SK-N-SH (cell line): ENCODE measurements around the gene SLAIN2. TPM values are rescaled to one million over a fixed set of nuclear protein-coding genes. Genes with fewer than 3 reads are reported as not detected.

Experiments
- CTCF ChIA-PET: fragments of 300-600, 350-600 bp; formaldehyde crosslinking; extraction: SDS; loops from one replicate; lab custom pipeline; 2021; lab: Yijun Ruan, JAX
- POLR2A ChIA-PET: fragments of 350-600 bp; sonication (Branson Sonifier 250); formaldehyde crosslinking; extraction: SDS; loops from one replicate; lab custom pipeline; 2020; ENCODE audit warnings: antibody characterized with exemption, inconsistent platforms; lab: Yijun Ruan, JAX
- DNase-seq: peaks from one replicate; pipeline ENCODE4 v3.0.0; 2012
- H2AFZ ChIP-seq: fragments of 200-600 bp; sonication (generic); 2 replicates; pipeline ENCODE4 v1.8.1; 2016; ENCODE audit warnings: antibody characterized with exemption, mild to moderate bottlenecking, low read depth
- H3F3A ChIP-seq: fragments of 200-600 bp; sonication (generic); replicated peaks from 2 replicates; pipeline ENCODE3; 2016; ENCODE audit warnings: antibody characterized with exemption, mild to moderate bottlenecking; ENCODE audit not compliant: insufficient read depth
- H3K27ac ChIP-seq, 2 experiments: fragments of 200-500 bp in 1 of 2; fragments of 200-600 bp in 1 of 2; sonication (Bioruptor generic) in 1 of 2; sonication (generic), shearing (Covaris generic) in 1 of 2; 2 replicates each; pipeline versions ENCODE4 v1.5.1 to v1.6.1; 2014 to 2016; ENCODE audit warnings: low read depth in 2 of 2, inconsistent platforms in 1 of 2, low read length in 1 of 2, mild to moderate bottlenecking in 1 of 2, mixed read lengths in 1 of 2
- H3K27me3 ChIP-seq: fragments of 200-600 bp; sonication (generic), shearing (Covaris generic); 2 replicates; pipeline ENCODE4 v1.6.1; 2016; ENCODE audit warnings: mixed run types; ENCODE audit not compliant: insufficient read depth
- H3K36me3 ChIP-seq, 2 experiments: fragments of 200-500 bp in 1 of 2; fragments of 200-600 bp in 1 of 2; sonication (Bioruptor generic) in 1 of 2; sonication (generic) in 1 of 2; replicated peaks in 1 of 2; 2 replicates each; pipeline versions ENCODE3 to v1.5.1; 2014 to 2016; ENCODE audit warnings: low read length in 1 of 2, mild to moderate bottlenecking in 1 of 2; ENCODE audit not compliant: insufficient read depth in 2 of 2, control insufficient read depth in 1 of 2
- H3K4me1 ChIP-seq, 2 experiments: fragments of 200-500 bp in 1 of 2; fragments of 200-600 bp in 1 of 2; sonication (Bioruptor generic) in 1 of 2; sonication (generic), shearing (Covaris generic) in 1 of 2; 2 replicates each; pipeline versions ENCODE4 v1.5.1 to v1.6.1; 2014 to 2016; ENCODE audit warnings: low read depth in 1 of 2, low read length in 1 of 2, mixed run types in 1 of 2; ENCODE audit not compliant: insufficient read depth in 2 of 2, control insufficient read depth in 1 of 2
- H3K4me2 ChIP-seq: fragments of 200-600 bp; sonication (generic), shearing (Covaris generic); 2 replicates; pipeline ENCODE4 v1.6.1; 2017; ENCODE audit warnings: mixed run types
- H3K4me3 ChIP-seq, 2 experiments: fragments of 200-500 bp in 1 of 2; fragments of 200-600 bp in 1 of 2; sonication (Bioruptor generic) in 1 of 2; sonication (generic), shearing (Covaris generic) in 1 of 2; 2 replicates each; pipeline versions ENCODE4 v1.5.1 to v1.8.1; 2014 to 2016; ENCODE audit warnings: low read depth in 2 of 2, inconsistent platforms in 1 of 2, low read length in 1 of 2, mild to moderate bottlenecking in 1 of 2, mixed read lengths in 1 of 2, moderate library complexity in 1 of 2
- H3K79me2 ChIP-seq: fragments of 200-600 bp; sonication (generic); 2 replicates; pipeline ENCODE4 v1.8.1; 2017; ENCODE audit warnings: mild to moderate bottlenecking; ENCODE audit not compliant: insufficient read depth
- H3K9ac ChIP-seq: fragments of 200-600 bp; sonication (generic); 2 replicates; pipeline ENCODE4 v1.6.1; 2017; ENCODE audit warnings: mixed run types
- H3K9me2 ChIP-seq: fragments of 200-600 bp; sonication (generic); 2 replicates; pipeline ENCODE4 v1.6.1; 2017; ENCODE audit warnings: mixed run types
- H3K9me3 ChIP-seq: fragments of 200-600 bp; sonication (generic); 2 replicates; pipeline ENCODE4 v1.6.1; 2017; ENCODE audit warnings: mixed run types, mild to moderate bottlenecking, moderate library complexity
- H4K20me1 ChIP-seq: fragments of 200-600 bp; sonication (generic); 2 replicates; pipeline ENCODE4 v1.6.1; 2017; ENCODE audit warnings: mild to moderate bottlenecking, mixed run types; ENCODE audit not compliant: insufficient read depth
- CHD2 ChIP-seq: fragments of 150-350 bp; IDR thresholded peaks from 2 replicates; pipeline ENCODE4 v1.6.1; 2018; ENCODE audit warnings: low read length; ENCODE audit not compliant: partially characterized antibody
- EP300 ChIP-seq, 2 experiments: IDR thresholded peaks; 2 replicates each; pipeline versions ENCODE4 v1.4.0 to v1.6.1; 2012; ENCODE audit warnings: borderline replicate concordance in 1 of 2, low read depth in 1 of 2, low read length in 1 of 2
- EZH2phosphoT487 ChIP-seq: fragments of 200-600 bp; sonication (generic); IDR thresholded peaks from 2 replicates; pipeline ENCODE4 v1.6.1; 2017; ENCODE audit warnings: low read depth, mixed run types, mild to moderate bottlenecking, antibody characterized with exemption, moderate library complexity, borderline replicate concordance
- FOSL2 ChIP-seq: IDR thresholded peaks from 2 replicates; pipeline ENCODE4 v1.4.0; 2012; ENCODE audit warnings: low read depth, mild to moderate bottlenecking, moderate library complexity, borderline replicate concordance
- FOXJ3 ChIP-seq: sonication (generic); formaldehyde crosslinking; IDR thresholded peaks from 2 replicates; pipeline ENCODE4 v1.5.1; 2020; ENCODE audit warnings: mild to moderate bottlenecking, missing genetic modification reagents
- GATA2 ChIP-seq: sonication (generic); formaldehyde crosslinking; IDR thresholded peaks from 2 replicates; pipeline ENCODE4 v1.5.0; 2020; ENCODE audit warnings: mild to moderate bottlenecking, missing genetic modification reagents
- JUND ChIP-seq: IDR thresholded peaks from 2 replicates; pipeline ENCODE4 v1.4.0; 2012
- MAX ChIP-seq: IDR thresholded peaks from 2 replicates; pipeline ENCODE4 v1.4.0; 2012; ENCODE audit warnings: low read depth
- MEF2A ChIP-seq: IDR thresholded peaks from 2 replicates; pipeline ENCODE4 v1.4.0; 2012; ENCODE audit warnings: low read depth, borderline replicate concordance
- MXI1 ChIP-seq: IDR thresholded peaks from 2 replicates; pipeline ENCODE4 v1.6.1; 2012; ENCODE audit warnings: mild to moderate bottlenecking, low read depth, low read length, improper control_type of control experiment
- NFIC ChIP-seq: IDR thresholded peaks from 2 replicates; pipeline ENCODE4 v1.4.0; 2012; ENCODE audit warnings: borderline replicate concordance
- NRF1 ChIP-seq: IDR thresholded peaks from 2 replicates; pipeline ENCODE4 v1.6.1; 2012; ENCODE audit warnings: low read depth, mild to moderate bottlenecking, low read length
- POLR2AphosphoS5 ChIP-seq: IDR thresholded peaks from 2 replicates; pipeline ENCODE4 v1.6.1; 2012; ENCODE audit warnings: low read depth, low read length
- RAD21 ChIP-seq: IDR thresholded peaks from 2 replicates; pipeline ENCODE4 v1.6.1; 2012; ENCODE audit warnings: mild to moderate bottlenecking, low read length
- RCOR1 ChIP-seq: fragments of 150-350 bp; IDR thresholded peaks from 2 replicates; pipeline ENCODE4 v1.6.1; 2017; ENCODE audit warnings: antibody characterized with exemption, low read length
- RFX5 ChIP-seq: IDR thresholded peaks from 2 replicates; pipeline ENCODE4 v1.6.1; 2012; ENCODE audit warnings: mild to moderate bottlenecking, improper control_type of control experiment, low read length
- SMC3 ChIP-seq: IDR thresholded peaks from 2 replicates; pipeline ENCODE4 v1.6.1; 2012; ENCODE audit warnings: low read depth, low read length, improper control_type of control experiment
- TAF1 ChIP-seq: IDR thresholded peaks from 2 replicates; pipeline ENCODE4 v1.6.1; 2012; ENCODE audit warnings: low read depth, mild to moderate bottlenecking, low read length, moderate library complexity, borderline replicate concordance
- TCF12 ChIP-seq: IDR thresholded peaks from 2 replicates; pipeline ENCODE4 v1.4.0; 2012
- YY1 ChIP-seq: IDR thresholded peaks from 2 replicates; pipeline ENCODE4 v1.4.0; 2012; ENCODE audit warnings: low read depth, mild to moderate bottlenecking
- ZBTB33 ChIP-seq: IDR thresholded peaks from 2 replicates; pipeline ENCODE4 v1.4.0; 2012; ENCODE audit warnings: low read depth, borderline replicate concordance
- WGBS: methylation state at CpG from one replicate; pipeline ENCODE4 v1.1.6; 2017; ENCODE audit warnings: low lambda C conversion rate; 5-methylcytosine and 5-hydroxymethylcytosine counted together
- polyA plus RNA-seq, 3 experiments: library from polyadenylated mRNA; depleted of rRNA; stranded (reverse); fragments of >200 nt; gene quantifications; 2 replicates each; pipeline ENCODE4 v1.2.3, GENCODE V29; 2012

Gene SLAIN2
- polyA plus RNA-seq, 1 of the 3 experiments (the other 2 are of a cell fraction) = 17.0 TPM

GRCh38 chr4:48454591-48454990 is 113.3 kb downstream of the SLAIN2 start:
- Histone ChIP-seq H3K4me3 (no peak overlapping the region), H3K27ac (no peak overlapping the region), H4K20me1 (no peaks in the 10 kb centered on the region), H3K9me3 (no peaks in the 10 kb centered on the region), H3K27me3 (no peaks in the 10 kb centered on the region), H3K4me2 (no peak overlapping the region), H3K79me2 (no peaks in the 10 kb centered on the region), H2AFZ (no peak overlapping the region), H3K9me2 (no peaks in the 10 kb centered on the region), H3K9ac (no peak overlapping the region), H3K36me3 (no peaks in the 10 kb centered on the region), H3K4me1 (peaks cover 0 to 10% of the 10 kb centered on the region in 2 experiments; a peak in 1 of 4 replicates), H3F3A (no peaks in the 10 kb centered on the region)
- DNase-seq = no peak
- 66% methylated on average over 2 of the region's 2 CpGs for WGBS
- CTCF ChIA-PET = interaction anchor here (0.5 to 2.8 kb wide), 6 partner anchors 12 to 92 kb away, joined by 3 to 10 read pairs (median 3); no protein-coding TSS in a partner anchor
- TF ChIP-seq FOXJ3 (CRISPR knock-in tag) = 0 out of 2 replicates have a peak, but pooled peaks have one; percentile 39
- TF ChIP-seq ZBTB33 = no peak
- TF ChIP-seq MXI1 = 0 out of 2 replicates have a peak, but pooled peaks have one; percentile 50
- no peak for TF ChIP-seq SMC3
- peak; percentile 36; the same call in 1 of the 2 replicates for TF ChIP-seq GATA2 (CRISPR knock-in tag)
- no peak for TF ChIP-seq EZH2phosphoT487
- no peak for TF ChIP-seq NRF1
- peak; percentile 93 for TF ChIP-seq RCOR1
- no peak for TF ChIP-seq FOSL2
- no peak for TF ChIP-seq POLR2AphosphoS5
- TF ChIP-seq TAF1 = no peak
- TF ChIP-seq RAD21 = peak; percentile 31
- TF ChIP-seq CHD2 = peak; percentile 76
- TF ChIP-seq TCF12 = peak; percentile 29; the same call in 1 of the 2 replicates
- no peak for TF ChIP-seq YY1
- TF ChIP-seq EP300 (IDR thresholded peaks at IDR 0.05; ENCODE audit: borderline replicate concordance in 1 of 2, low read depth in 1 of 2, low read length in 1 of 2) = peak in 1 of 2 experiments; percentile 93; a peak in 2 of 4 replicates
- POLR2A ChIA-PET = interaction anchor here (1.0 to 1.8 kb wide), 2 partner anchors 8 to 29 kb away, joined by 4 to 5 read pairs; no protein-coding TSS in a partner anchor

GRCh38 chr4:48461000-48461399 is 119.7 kb downstream of the SLAIN2 start:
- H3K27me3 ChIP-seq = no peaks in the 10 kb centered on the region
- no peak for DNase-seq
- H3K36me3 ChIP-seq = no peaks in the 10 kb centered on the region
- H3K9me3 ChIP-seq = no peaks in the 10 kb centered on the region
- TF ChIP-seq NFIC = no peak
- TF ChIP-seq RFX5 = no peak
- no peak for TF ChIP-seq JUND
- no peak for TF ChIP-seq MEF2A
- no peak for TF ChIP-seq SMC3
- TF ChIP-seq MAX = no peak
- H3K9ac ChIP-seq = no peak overlapping the region
- H3K9me2 ChIP-seq = no peaks in the 10 kb centered on the region
- H2AFZ ChIP-seq = no peak overlapping the region
- peaks cover 0 to 17% of the 10 kb centered on the region in 2 experiments; a peak in 3 of 4 replicates for H3K4me1 ChIP-seq
- H3K4me2 ChIP-seq = no peak overlapping the region
- no peak overlapping the region for H3K4me3 ChIP-seq
- H4K20me1 ChIP-seq = no peaks in the 10 kb centered on the region
- no peak overlapping the region for H3K27ac ChIP-seq
- peaks cover 9% of the 10 kb centered on the region for H3F3A ChIP-seq
- no peaks in the 10 kb centered on the region for H3K79me2 ChIP-seq
- CTCF ChIA-PET = interaction anchor here (1.1 to 2.3 kb wide), 4 partner anchors 10 to 85 kb away, joined by 3 to 8 read pairs (median 6); no protein-coding TSS in a partner anchor
- POLR2A ChIA-PET = no interaction called here
